WTC11 (cell line): ENCODE data around the gene FHL3. TPM values are rescaled to one million over a fixed set of nuclear protein-coding genes. Genes with fewer than 3 reads are reported as not detected.
A peak's percentile ranks its signal among the peaks of the same experiment; 100 is the strongest.

Experiments
- ATAC-seq: fragments of 200-7000 bp; cut with Tn5 transposase; 2 replicates; pipeline ENCODE4 v1.10.0; 2021; ENCODE audit warnings: mild to moderate bottlenecking, moderate library complexity
- CTCF ChIA-PET: fragments of 300-600 bp; sonication (Branson Sonifier 250); formaldehyde crosslinking; loops from one replicate; lab custom pipeline; 2021; ENCODE audit warnings: antibody characterized with exemption; lab: Charles Lee
- POLR2A ChIA-PET: fragments of 350-600 bp; sonication (Branson Sonifier 250); formaldehyde crosslinking; loops from one replicate; lab custom pipeline; 2021; ENCODE audit warnings: antibody characterized with exemption; lab: Charles Lee
- DNase-seq: peaks from one replicate; pipeline ENCODE4 v3.0.0; 2021; ENCODE audit warnings: low spot score
- H3K27ac Mint-ChIP-seq: 2 replicates; pipeline ENCODE4 v1.8.0; 2021; ENCODE audit warnings: mixed read lengths
- H3K27me3 Mint-ChIP-seq: 2 replicates; pipeline ENCODE4 v1.8.0; 2021; ENCODE audit warnings: low read depth, mild to moderate bottlenecking, moderate library complexity, mixed read lengths
- H3K36me3 Mint-ChIP-seq: 2 replicates; pipeline ENCODE4 v1.8.0; 2021; ENCODE audit warnings: mixed read lengths
- H3K4me1 Mint-ChIP-seq: 2 replicates; pipeline ENCODE4 v1.8.0; 2022; ENCODE audit warnings: mixed read lengths
- H3K4me3 Mint-ChIP-seq: 2 replicates; pipeline ENCODE4 v1.8.0; 2021; ENCODE audit warnings: mild to moderate bottlenecking, moderate library complexity, mixed read lengths
- H3K9me3 Mint-ChIP-seq: 2 replicates; pipeline ENCODE4 v1.8.0; 2021; ENCODE audit warnings: mixed read lengths
- AR ChIP-seq: fragments of 250-450 bp; sonication (Bioruptor Pico); IDR thresholded peaks from 2 replicates; pipeline ENCODE4 v1.9.0; 2021; ENCODE audit warnings: mild to moderate bottlenecking
- CDX4 ChIP-seq: fragments of 250-450 bp; sonication (Bioruptor Pico); IDR thresholded peaks from 2 replicates; pipeline ENCODE4 v1.9.0; 2021; ENCODE audit warnings: moderate library complexity, mild to moderate bottlenecking, inconsistent platforms, borderline replicate concordance
- FOXK1 ChIP-seq: sonication (generic); formaldehyde crosslinking; IDR thresholded peaks from 2 replicates; pipeline ENCODE4 v1.8.0; 2022; ENCODE audit warnings: mild to moderate bottlenecking, moderate library complexity, missing genetic modification reagents
- GTF2I ChIP-seq: fragments of 250-450 bp; sonication (Bioruptor Pico); conservative IDR thresholded peaks from 2 replicates; pipeline ENCODE4 v1.4.0; 2021; ENCODE audit warnings: mild to moderate bottlenecking
- MLX ChIP-seq: sonication (generic); formaldehyde crosslinking; IDR thresholded peaks from 2 replicates; pipeline ENCODE4 v1.8.1; 2023; ENCODE audit warnings: mild to moderate bottlenecking, missing genetic modification reagents, moderate library complexity
- MXD4 ChIP-seq: fragments of 250-450 bp; sonication (Bioruptor Pico); IDR thresholded peaks from 2 replicates; pipeline ENCODE4 v1.8.0; 2021; ENCODE audit warnings: mild to moderate bottlenecking, moderate library complexity, borderline replicate concordance
- NFE2L1 ChIP-seq: sonication (generic); formaldehyde crosslinking; IDR thresholded peaks from 2 replicates; pipeline ENCODE4 v1.8.1; 2023; ENCODE audit warnings: missing genetic modification reagents
- SMAD3 ChIP-seq: sonication (generic); formaldehyde crosslinking; IDR thresholded peaks from 2 replicates; pipeline ENCODE4 v1.8.0; 2022; ENCODE audit warnings: missing genetic modification reagents, mild to moderate bottlenecking, borderline replicate concordance
- TCF7 ChIP-seq: sonication (generic); formaldehyde crosslinking; IDR thresholded peaks from 2 replicates; pipeline ENCODE4 v1.8.0; 2022; ENCODE audit warnings: mild to moderate bottlenecking, low read depth, missing genetic modification reagents, moderate library complexity
- TEAD4 ChIP-seq: sonication (generic); formaldehyde crosslinking; IDR thresholded peaks from 2 replicates; pipeline ENCODE4 v1.8.0; 2022; ENCODE audit warnings: mild to moderate bottlenecking, missing genetic modification reagents
- ZNF138 ChIP-seq: sonication (generic); formaldehyde crosslinking; conservative IDR thresholded peaks from 2 replicates; pipeline ENCODE4 v1.8.1; 2022; ENCODE audit warnings: mild to moderate bottlenecking, moderate library complexity, missing genetic modification reagents
- ZNF232 ChIP-seq: sonication (generic); formaldehyde crosslinking; IDR thresholded peaks from 2 replicates; pipeline ENCODE4 v1.8.0; 2022; ENCODE audit warnings: mild to moderate bottlenecking, missing genetic modification reagents
- ZNF263 ChIP-seq: sonication (generic); formaldehyde crosslinking; IDR thresholded peaks from 2 replicates; pipeline ENCODE4 v1.8.1; 2022; ENCODE audit warnings: low read depth, mild to moderate bottlenecking, moderate library complexity, missing genetic modification reagents
- ZNF317 ChIP-seq: sonication (generic); formaldehyde crosslinking; IDR thresholded peaks from 2 replicates; pipeline ENCODE4 v1.8.1; 2023; ENCODE audit warnings: low read depth, mild to moderate bottlenecking, moderate library complexity, missing genetic modification reagents, borderline replicate concordance
- ZNF425 ChIP-seq: fragments of 250-450 bp; sonication (Bioruptor Pico); conservative IDR thresholded peaks from 2 replicates; pipeline ENCODE4 v1.9.0; 2021; ENCODE audit warnings: mild to moderate bottlenecking
- total RNA-seq: library from RNA; stranded (reverse); gene quantifications from 3 replicates; pipeline ENCODE4 v1.2.3, GENCODE V29; 2021
- TF ChIP-seq, protein P1 (sequence below): sonication (generic); formaldehyde crosslinking; IDR thresholded peaks from 2 replicates; pipeline ENCODE4 v1.8.0; 2022; ENCODE audit warnings: mild to moderate bottlenecking, missing genetic modification reagents
- TF ChIP-seq, protein P2 (sequence below): sonication (generic); formaldehyde crosslinking; IDR thresholded peaks from 2 replicates; pipeline ENCODE4 v1.8.0; 2022; ENCODE audit warnings: mild to moderate bottlenecking, missing genetic modification reagents
- TF ChIP-seq, protein P3 (sequence below): sonication (generic); formaldehyde crosslinking; IDR thresholded peaks from 2 replicates; pipeline ENCODE4 v1.8.1; 2022; ENCODE audit warnings: missing genetic modification reagents, borderline replicate concordance

FHL3 gene
- total RNA-seq, 1 experiment from 2014 or later: 34.4 TPM

DNA sequence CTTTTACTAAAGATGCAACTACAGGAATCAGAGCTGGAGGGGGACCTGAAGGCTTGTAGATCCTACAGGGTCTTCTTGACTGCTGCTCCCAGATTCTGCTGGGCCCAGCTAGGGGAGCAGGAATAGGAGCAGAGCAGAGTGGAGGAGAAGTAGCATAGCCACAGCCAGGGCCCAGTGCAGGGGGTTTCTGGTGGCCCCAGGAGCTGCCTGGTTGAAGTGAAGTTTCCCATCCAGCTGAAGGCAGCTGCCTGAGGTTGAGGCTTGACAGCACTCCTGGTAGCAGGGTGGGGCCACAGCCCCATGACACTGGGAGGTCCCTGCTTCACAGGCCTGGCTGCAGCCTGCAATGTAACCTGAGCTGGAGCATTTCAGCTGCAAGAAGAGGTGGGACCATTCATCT lies 56.5 kb downstream of the FHL3 start (continued):
- TF ChIP-seq, protein P1, sequence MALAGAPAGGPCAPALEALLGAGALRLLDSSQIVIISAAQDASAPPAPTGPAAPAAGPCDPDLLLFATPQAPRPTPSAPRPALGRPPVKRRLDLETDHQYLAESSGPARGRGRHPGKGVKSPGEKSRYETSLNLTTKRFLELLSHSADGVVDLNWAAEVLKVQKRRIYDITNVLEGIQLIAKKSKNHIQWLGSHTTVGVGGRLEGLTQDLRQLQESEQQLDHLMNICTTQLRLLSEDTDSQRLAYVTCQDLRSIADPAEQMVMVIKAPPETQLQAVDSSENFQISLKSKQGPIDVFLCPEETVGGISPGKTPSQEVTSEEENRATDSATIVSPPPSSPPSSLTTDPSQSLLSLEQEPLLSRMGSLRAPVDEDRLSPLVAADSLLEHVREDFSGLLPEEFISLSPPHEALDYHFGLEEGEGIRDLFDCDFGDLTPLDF: no peak

GRCh38 chr1:37948166-37948565 lies 57.1 kb downstream of the FHL3 start:
- H3K27me3 Mint-ChIP-seq: no peaks in the 10 kb centered on the region
- ChIA-PET POLR2A (no interaction called here), CTCF (interaction anchor here (1.0 to 3.1 kb wide), 2 partner anchors 11 to 88 kb away, joined by 3 to 13 read pairs; partner anchors contain the start of gene MTF1)
- H3K9me3 Mint-ChIP-seq: no peaks in the 10 kb centered on the region
- no peak for DNase-seq
- peaks cover 12% of the 10 kb centered on the region for H3K4me1 Mint-ChIP-seq
- no peak for ATAC-seq
- no peak overlapping the region for H3K4me3 Mint-ChIP-seq
- TF ChIP-seq ZNF317 (CRISPR knock-in tag): no peak
- no peak for TF ChIP-seq CDX4 (CRISPR knock-in tag)
- TF ChIP-seq TEAD4 (CRISPR knock-in tag): no peak
- TF ChIP-seq ZNF232 (CRISPR knock-in tag): no peak
- no peak for TF ChIP-seq GTF2I
- TF ChIP-seq MLX: no peak
- TF ChIP-seq ZNF263 (CRISPR knock-in tag): no peak
- TF ChIP-seq MXD4 (CRISPR knock-in tag): no peak
- TF ChIP-seq, protein P2, sequence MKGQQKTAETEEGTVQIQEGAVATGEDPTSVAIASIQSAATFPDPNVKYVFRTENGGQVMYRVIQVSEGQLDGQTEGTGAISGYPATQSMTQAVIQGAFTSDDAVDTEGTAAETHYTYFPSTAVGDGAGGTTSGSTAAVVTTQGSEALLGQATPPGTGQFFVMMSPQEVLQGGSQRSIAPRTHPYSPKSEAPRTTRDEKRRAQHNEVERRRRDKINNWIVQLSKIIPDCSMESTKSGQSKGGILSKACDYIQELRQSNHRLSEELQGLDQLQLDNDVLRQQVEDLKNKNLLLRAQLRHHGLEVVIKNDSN (CRISPR knock-in tag): no peak
- TF ChIP-seq TCF7 (CRISPR knock-in tag): no peak
- TF ChIP-seq, all 79 proteins: peak for 0
- Mint-ChIP-seq H3K27ac (peak overlapping the region; percentile 41; the same call in 1 of the 2 replicates), H3K36me3 (no peaks in the 10 kb centered on the region)

DNA sequence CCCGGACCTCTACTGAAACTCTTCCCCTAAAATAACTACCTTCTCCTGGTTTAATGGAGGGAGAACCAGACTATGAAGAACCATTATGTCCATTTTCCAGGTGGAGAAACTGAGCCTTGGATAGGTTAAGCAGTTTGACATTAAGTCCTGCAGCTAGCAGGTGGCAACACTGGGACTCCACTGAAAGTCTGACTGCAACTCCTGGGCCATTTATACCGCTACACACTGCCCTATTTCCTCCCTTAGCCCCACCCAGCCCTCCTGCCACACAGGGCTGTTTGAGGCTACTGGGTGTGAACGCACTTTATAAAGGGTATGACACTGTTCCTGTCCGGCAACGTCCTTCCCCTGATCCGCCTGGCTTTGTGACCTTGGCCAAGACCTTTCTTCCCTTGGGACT lies 58.0 kb downstream of the FHL3 start:
- ChIA-PET POLR2A (interaction anchor here (0.6 to 1.2 kb wide), 2 partner anchors 15 to 101 kb away, joined by 3 to 5 read pairs; no protein-coding TSS in a partner anchor), CTCF (interaction anchor here (0.6 to 1.6 kb wide), 4 partner anchors 10 to 413 kb away, joined by 3 to 5 read pairs (median 4); no protein-coding TSS in a partner anchor)
- H3K9me3 Mint-ChIP-seq: no peaks in the 10 kb centered on the region
- no peak overlapping the region for H3K27ac Mint-ChIP-seq
- ATAC-seq: no peak
- H3K27me3 Mint-ChIP-seq: no peaks in the 10 kb centered on the region
- H3K36me3 Mint-ChIP-seq: no peaks in the 10 kb centered on the region
- no peak for DNase-seq
- H3K4me1 Mint-ChIP-seq: peaks cover 12% of the 10 kb centered on the region
- peak overlapping the region; percentile 97 for H3K4me3 Mint-ChIP-seq
- no peak for TF ChIP-seq SMAD3 (CRISPR knock-in tag)
- no peak for TF ChIP-seq ZNF425 (CRISPR knock-in tag)
- TF ChIP-seq ZNF263 (CRISPR knock-in tag): no peak
- TF ChIP-seq, protein P3, sequence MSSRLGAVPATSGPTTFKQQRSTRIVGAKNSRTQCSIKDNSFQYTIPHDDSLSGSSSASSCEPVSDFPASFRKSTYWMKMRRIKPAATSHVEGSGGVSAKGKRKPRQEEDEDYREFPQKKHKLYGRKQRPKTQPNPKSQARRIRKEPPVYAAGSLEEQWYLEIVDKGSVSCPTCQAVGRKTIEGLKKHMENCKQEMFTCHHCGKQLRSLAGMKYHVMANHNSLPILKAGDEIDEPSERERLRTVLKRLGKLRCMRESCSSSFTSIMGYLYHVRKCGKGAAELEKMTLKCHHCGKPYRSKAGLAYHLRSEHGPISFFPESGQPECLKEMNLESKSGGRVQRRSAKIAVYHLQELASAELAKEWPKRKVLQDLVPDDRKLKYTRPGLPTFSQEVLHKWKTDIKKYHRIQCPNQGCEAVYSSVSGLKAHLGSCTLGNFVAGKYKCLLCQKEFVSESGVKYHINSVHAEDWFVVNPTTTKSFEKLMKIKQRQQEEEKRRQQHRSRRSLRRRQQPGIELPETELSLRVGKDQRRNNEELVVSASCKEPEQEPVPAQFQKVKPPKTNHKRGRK (CRISPR knock-in tag): no peak
- TF ChIP-seq AR (CRISPR knock-in tag): no peak
- no peak for TF ChIP-seq NFE2L1
- TF ChIP-seq ZNF138: no peak
- TF ChIP-seq CDX4 (CRISPR knock-in tag): no peak
- TF ChIP-seq FOXK1 (CRISPR knock-in tag): no peak
